HCT116 (cell line): ENCODE data around the gene ASXL2.

ENCODE experiments used
- CTCF ChIP-seq, 3 experiments: fragments of 200-600 bp in 1 of 3; sonication (generic) in 1 of 3; IDR thresholded peaks in 2 of 3; conservative IDR thresholded peaks in 1 of 3; 2 replicates each; pipeline ENCODE4 v1.5.1; 2012 to 2017; ENCODE audit warnings: low read depth in 2 of 3, low read length in 2 of 3, antibody characterized with exemption in 1 of 3, borderline replicate concordance in 1 of 3, control low read depth in 1 of 3, mild to moderate bottlenecking in 1 of 3, mixed read lengths in 1 of 3, mixed run types in 1 of 3, moderate library complexity in 1 of 3; ENCODE audit not compliant: insufficient read depth in 1 of 3
- EZH2 ChIP-seq: fragments of 200-600 bp; sonication (generic); IDR thresholded peaks from 2 replicates; pipeline ENCODE4 v1.6.1; 2017; ENCODE audit warnings: antibody characterized with exemption, mixed run types
- JUND ChIP-seq: IDR thresholded peaks from 2 replicates; pipeline ENCODE4 v1.6.1; 2012
- ZFX ChIP-seq: fragments of 450-650 bp; IDR thresholded peaks from 2 replicates; pipeline ENCODE4 v1.6.1; 2017
- ZNF274 ChIP-seq: fragments of 200-500 bp; sonication (Bioruptor generic); IDR thresholded peaks from 2 replicates; pipeline ENCODE4 v1.6.1; 2014; ENCODE audit warnings: mild to moderate bottlenecking, low read depth, low read length, inconsistent platforms

GRCh38 chr2:25699216-25699615 is 179.1 kb downstream of the ASXL2 start:
- TF ChIP-seq ZFX (no peak), CTCF (IDR thresholded peaks at IDR 0.05 in 2 of 3, conservative IDR thresholded peaks at IDR 0.05 in 1 of 3; ENCODE audit: borderline replicate concordance in 1 of 3, insufficient read depth in 1 of 3, low read depth in 2 of 3, low read length in 2 of 3) (no peak), ZNF274 (no peak), EZH2 (no peak), JUND (no peak)
